Brain microvascular endothelial cell (primary cell): ENCODE results near the gene DHRS4L2.
"Not testable (repeated sequence)": the region's sequence is repeated elsewhere in the genome, so short reads cannot be mapped to it uniquely, and the experiment has no call there.

Experiments
- DNase-seq: peaks from one replicate; pipeline ENCODE4 v3.0.0-alpha.2; 2020
- H3K27ac ChIP-seq: fragments of 250-450 bp; sonication (Bioruptor Pico); 2 replicates; pipeline ENCODE4 v1.5.1; 2020; ENCODE audit warnings: mild to moderate bottlenecking, moderate library complexity
- H3K27me3 ChIP-seq: fragments of 250-450 bp; sonication (Bioruptor Pico); replicated peaks from 2 replicates; pipeline ENCODE4 v1.5.1; 2020; ENCODE audit warnings: mild to moderate bottlenecking
- H3K36me3 ChIP-seq: fragments of 250-450 bp; sonication (Bioruptor Pico); replicated peaks from 2 replicates; pipeline ENCODE4 v1.5.1; 2020; ENCODE audit warnings: mild to moderate bottlenecking
- H3K4me3 ChIP-seq: 2 replicates; pipeline ENCODE4 v1.5.1; 2011; ENCODE audit warnings: low read depth, mild to moderate bottlenecking, control low read depth, low read length, moderate library complexity
- in situ Hi-C: cut with HindIII; loops from 2 replicates; pipeline ENCODE4 v1.10.0; 2017; ENCODE audit warnings: low sequenced_read_pairs, low pct_ligation_motif_present
- TF ChIP-seq, protein P1 (sequence below): IDR thresholded peaks from 2 replicates; pipeline ENCODE4 v1.5.1; 2011; ENCODE audit warnings: low read depth, mild to moderate bottlenecking, moderate library complexity, low read length, control low read depth, inconsistent platforms; ENCODE audit errors: missing control alignments

The DHRS4L2 gene

DNA sequence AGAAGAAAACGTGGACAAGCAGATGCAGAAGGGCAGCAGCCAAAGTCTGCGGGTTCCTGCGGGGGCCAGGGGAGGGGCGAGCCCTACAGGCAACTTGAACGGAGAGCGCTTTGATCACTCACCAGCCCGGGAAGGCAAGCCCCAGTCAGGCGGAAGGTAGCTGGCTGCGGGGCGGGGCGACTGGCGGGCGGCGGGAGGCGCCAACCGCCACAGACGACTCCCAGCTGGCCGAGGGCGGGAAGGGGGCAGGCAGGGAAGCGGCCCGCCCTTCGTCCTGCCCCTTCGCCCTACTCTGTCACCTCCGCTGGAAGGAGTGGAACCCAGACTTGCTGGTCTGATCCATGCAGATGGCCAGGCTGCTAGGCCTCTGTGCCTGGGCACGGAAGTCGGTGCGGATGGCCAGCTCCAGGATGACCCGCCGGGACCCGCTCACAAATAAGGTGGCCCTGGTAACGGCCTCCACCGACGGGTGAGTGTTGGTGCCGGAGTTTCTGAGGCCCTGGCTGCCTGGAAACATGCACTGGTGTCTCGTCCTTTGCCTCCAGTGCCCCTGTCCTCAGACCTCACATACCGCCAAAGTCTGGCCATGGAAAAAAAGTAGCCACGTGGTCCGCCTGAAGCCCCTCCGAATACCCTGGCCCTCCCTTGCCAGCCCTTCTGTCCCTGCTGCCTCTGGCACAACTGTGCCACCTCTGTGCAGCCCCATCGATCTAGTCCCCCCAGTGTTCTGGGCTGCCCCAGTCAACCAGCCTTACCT, at the start of gene DHRS4L2:
Gene DHRS4L2, plus strand, starts transcription at position 323 of the 757 bp plus-strand sequence. Its CDS starts 19 bp downstream, at position 342.
- H3K27me3 ChIP-seq, in situ Hi-C loops, H3K36me3 ChIP-seq, H3K27ac ChIP-seq: not testable (repeated sequence)
- H3K4me3 ChIP-seq, result peak within 1 kb of the TSS; percentile 34
- DNase-seq, result peak; percentile 31

DNA sequence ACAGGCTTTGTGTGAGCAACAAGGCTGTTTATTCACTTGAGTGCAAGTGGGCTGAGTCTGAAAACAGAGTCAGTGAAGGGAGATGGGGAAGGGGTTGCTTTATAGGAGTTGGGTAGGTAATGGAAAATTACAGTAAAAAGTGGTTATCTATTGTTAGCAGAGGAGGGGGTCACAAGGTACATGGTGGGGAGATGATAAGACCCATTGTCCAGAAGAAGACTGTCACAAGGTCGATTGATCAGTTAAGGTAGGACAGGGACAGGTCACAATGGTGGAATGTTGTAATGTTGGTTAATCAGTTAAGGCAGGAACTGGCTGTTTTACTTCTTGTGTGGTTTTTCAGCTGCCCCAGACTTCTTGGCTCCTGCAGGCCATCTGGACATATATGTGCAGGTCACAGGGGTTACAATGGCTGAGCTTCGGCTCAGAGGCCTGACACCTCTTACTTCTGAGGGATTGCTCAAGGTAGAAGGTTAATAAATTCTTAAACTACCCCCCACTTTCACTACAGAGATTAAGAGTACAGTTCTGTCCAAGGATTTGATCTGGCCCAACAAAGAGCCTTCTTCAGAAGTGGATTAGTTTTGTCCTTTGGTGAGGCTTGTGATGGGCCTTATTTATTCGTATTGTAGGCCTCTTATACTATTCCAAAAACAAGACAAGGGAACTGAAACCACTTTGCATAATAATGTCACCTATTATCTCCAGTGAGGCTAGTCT, 49.0 kb upstream of the DHRS4L2 start:
- Histone ChIP-seq H3K27ac (no peak overlapping the region), H3K4me3 (no peak overlapping the region), H3K36me3 (no peaks in the 10 kb centered on the region), H3K27me3 (no peaks in the 10 kb centered on the region)
- no peak for DNase-seq
- in situ Hi-C loops, result no loop called here
- TF ChIP-seq, protein P1, sequence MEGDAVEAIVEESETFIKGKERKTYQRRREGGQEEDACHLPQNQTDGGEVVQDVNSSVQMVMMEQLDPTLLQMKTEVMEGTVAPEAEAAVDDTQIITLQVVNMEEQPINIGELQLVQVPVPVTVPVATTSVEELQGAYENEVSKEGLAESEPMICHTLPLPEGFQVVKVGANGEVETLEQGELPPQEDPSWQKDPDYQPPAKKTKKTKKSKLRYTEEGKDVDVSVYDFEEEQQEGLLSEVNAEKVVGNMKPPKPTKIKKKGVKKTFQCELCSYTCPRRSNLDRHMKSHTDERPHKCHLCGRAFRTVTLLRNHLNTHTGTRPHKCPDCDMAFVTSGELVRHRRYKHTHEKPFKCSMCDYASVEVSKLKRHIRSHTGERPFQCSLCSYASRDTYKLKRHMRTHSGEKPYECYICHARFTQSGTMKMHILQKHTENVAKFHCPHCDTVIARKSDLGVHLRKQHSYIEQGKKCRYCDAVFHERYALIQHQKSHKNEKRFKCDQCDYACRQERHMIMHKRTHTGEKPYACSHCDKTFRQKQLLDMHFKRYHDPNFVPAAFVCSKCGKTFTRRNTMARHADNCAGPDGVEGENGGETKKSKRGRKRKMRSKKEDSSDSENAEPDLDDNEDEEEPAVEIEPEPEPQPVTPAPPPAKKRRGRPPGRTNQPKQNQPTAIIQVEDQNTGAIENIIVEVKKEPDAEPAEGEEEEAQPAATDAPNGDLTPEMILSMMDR, result no peak

DNA sequence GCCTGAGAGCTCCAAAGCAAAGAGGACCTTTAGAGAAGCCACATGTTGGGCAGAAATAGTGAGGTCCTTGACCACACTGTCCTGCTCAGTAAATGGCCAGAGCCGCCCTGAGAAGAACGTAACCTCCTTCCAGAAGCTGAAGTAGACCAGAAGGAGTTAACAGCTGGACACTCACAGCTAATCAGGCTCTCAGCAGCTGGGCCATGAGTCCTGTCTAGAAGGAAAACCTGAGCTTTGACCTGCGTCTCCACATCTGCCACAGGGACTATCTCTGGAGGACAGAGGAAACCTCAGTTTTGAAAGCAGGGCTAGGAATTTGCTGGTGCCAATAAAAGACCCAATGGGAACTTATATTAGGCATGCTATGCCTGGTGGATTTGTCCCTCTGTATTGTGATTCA, 47.5 kb upstream of the DHRS4L2 start:
- TF ChIP-seq, protein P1, result no peak
- DNase-seq, result no peak
- no peaks in the 10 kb centered on the region for H3K36me3 ChIP-seq
- in situ Hi-C loops, result no loop called here
- H3K27me3 ChIP-seq, result no peaks in the 10 kb centered on the region
- no peak overlapping the region for H3K27ac ChIP-seq
- H3K4me3 ChIP-seq, result no peak overlapping the region

DNA sequence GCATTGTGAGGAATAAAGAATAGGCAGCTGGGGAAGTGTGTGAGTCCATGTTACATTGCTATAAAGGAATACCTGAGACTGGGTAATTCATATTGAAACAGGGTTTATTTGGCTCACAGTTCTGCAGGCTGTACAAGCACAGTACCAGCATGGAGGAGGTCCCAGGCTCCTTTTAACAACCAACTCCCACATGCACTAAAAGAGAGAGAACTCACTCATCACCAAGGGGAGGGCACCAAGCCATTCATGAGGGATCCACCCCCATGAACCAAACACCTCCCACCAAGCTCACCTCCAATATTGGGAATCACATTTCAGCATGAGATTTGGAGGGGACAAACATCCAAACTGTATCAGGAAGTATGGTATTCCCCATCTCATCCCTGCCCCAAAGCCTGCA, 47.1 kb upstream of the DHRS4L2 start:
- in situ Hi-C loops, result no loop called here
- Histone ChIP-seq H3K4me3 (no peak overlapping the region), H3K27ac (no peak overlapping the region), H3K27me3 (no peaks in the 10 kb centered on the region), H3K36me3 (no peaks in the 10 kb centered on the region)
- DNase-seq, result no peak
- TF ChIP-seq, protein P1, result no peak

DNA sequence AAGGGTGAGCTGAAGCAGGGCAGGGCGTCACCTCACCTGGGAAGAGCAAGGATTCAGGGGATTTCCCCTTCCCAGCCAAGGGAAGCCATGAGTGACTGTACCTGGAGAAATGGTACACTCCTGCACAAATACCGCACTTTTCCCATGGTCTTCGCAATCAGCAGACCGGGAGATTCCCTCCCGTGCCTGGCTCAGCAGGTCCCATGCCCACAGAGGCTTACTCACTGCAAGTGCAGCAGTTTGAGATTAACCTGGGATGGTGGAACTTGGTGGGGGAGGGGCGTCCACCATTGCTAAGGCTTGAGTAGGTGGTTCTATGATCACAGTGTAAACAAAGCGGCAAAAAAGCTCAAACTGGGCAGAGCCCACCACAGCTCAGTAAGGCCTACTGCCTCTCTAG, 46.1 kb upstream of the DHRS4L2 start:
- DNase-seq, result no peak
- TF ChIP-seq, protein P1, result no peak
- no peaks in the 10 kb centered on the region for H3K36me3 ChIP-seq
- in situ Hi-C loops, result no loop called here
- no peak overlapping the region for H3K4me3 ChIP-seq
- H3K27ac ChIP-seq, result no peak overlapping the region
- H3K27me3 ChIP-seq, result no peaks in the 10 kb centered on the region

DNA sequence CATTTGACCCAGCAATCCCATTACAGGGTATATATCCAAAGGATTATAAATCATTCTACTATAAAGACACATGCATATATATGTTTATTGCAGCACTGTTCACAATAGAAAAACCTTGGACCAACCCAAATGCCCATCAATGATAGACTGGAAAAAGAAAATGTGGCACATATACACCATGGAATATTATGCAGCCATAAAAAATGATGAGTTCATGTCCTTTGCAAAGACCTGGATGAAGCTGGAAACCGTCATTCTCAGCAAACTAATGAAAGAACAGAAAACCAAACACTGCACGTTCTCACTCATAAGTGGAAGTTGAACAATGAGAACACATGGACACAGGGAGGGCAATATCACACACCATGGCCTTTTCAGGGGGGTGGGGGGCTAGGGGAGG, 39.7 kb upstream of the DHRS4L2 start:
- H3K36me3 ChIP-seq, H3K27me3 ChIP-seq, H3K4me3 ChIP-seq, in situ Hi-C loops, DNase-seq, H3K27ac ChIP-seq: not testable (repeated sequence)
